Measurements from ENCODE around the gene DNAJC27.

- no peak for TF ChIP-seq POLR2A (IDR thresholded peaks at IDR 0.05; ENCODE audit: low read depth, low read length)
- no peak for TF ChIP-seq POLR2AphosphoS5 (IDR thresholded peaks at IDR 0.05; ENCODE audit: low read depth, low read length)
Measured at GRCh38 chr2:24971286-24971535, 544 bp downstream of the DNAJC27 start.
